22Rv1 (cell line): Measurements from ENCODE around the gene POLR1H.

Experiments
- CTCF ChIP-seq: fragments of 450-650 bp; IDR thresholded peaks from 2 replicates; pipeline ENCODE4 v1.5.1; 2017; ENCODE audit warnings: mild to moderate bottlenecking
- ZFX ChIP-seq: fragments of 450-650 bp; IDR thresholded peaks from 2 replicates; pipeline ENCODE4 v1.6.1; 2017; ENCODE audit warnings: antibody characterized with exemption, borderline replicate concordance

- TF ChIP-seq CTCF: no peak
- TF ChIP-seq ZFX: no peak
These were observed 17.3 kb upstream of the POLR1H start for GRCh38 chr6:30043744-30044143.
